Measurements from ENCODE around the gene HOXC5. TPM values are rescaled to one million over a fixed set of nuclear protein-coding genes. Genes with fewer than 3 reads are reported as not detected.

HOXC5 gene
- total RNA-seq, 3 donors from 2014 or later, result not detected

DNA sequence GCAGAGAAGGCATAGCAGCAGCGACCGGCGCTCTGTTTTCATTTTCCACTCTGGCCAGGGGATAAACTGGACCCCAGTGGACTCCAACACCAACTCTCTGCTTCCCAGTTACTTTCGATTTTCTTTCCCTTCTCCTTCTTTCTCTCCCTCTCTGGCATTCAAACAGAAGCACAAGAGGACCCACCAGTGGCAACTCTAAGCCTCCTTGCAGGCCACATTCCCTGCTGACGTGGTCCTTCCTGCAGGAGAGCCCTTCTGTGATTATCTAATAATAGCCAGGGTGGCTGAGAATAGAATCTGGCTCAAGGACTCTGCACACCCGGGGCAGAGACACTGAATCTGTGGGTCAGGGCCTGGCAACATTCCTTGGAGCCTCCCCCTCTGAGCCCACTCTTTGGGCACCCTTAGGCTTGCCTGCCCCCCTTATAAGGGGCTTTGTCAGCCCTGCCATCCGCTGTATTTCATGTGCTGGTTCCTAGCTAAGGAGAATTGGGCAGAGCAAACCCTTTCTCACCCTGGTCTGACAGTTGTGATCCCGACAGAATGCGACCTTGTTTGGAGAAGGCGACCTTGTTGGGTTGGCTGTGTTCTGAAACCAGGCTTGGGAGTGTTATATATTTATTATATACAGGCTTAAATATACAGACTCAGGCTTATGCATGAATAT lies 12.8 kb upstream of the HOXC5 start:
- DNase-seq (no peak), ATAC-seq (no peak)
- Histone ChIP-seq H3K4me1 (ENCODE audit: low read depth) (peaks cover 6% of the 10 kb centered on the region), H3K36me3 (ENCODE audit: low read depth) (no peaks in the 10 kb centered on the region), H3K4me3 (no peak overlapping the region), H3K9me3 (no peaks in the 10 kb centered on the region)
- TF ChIP-seq, protein P1, sequence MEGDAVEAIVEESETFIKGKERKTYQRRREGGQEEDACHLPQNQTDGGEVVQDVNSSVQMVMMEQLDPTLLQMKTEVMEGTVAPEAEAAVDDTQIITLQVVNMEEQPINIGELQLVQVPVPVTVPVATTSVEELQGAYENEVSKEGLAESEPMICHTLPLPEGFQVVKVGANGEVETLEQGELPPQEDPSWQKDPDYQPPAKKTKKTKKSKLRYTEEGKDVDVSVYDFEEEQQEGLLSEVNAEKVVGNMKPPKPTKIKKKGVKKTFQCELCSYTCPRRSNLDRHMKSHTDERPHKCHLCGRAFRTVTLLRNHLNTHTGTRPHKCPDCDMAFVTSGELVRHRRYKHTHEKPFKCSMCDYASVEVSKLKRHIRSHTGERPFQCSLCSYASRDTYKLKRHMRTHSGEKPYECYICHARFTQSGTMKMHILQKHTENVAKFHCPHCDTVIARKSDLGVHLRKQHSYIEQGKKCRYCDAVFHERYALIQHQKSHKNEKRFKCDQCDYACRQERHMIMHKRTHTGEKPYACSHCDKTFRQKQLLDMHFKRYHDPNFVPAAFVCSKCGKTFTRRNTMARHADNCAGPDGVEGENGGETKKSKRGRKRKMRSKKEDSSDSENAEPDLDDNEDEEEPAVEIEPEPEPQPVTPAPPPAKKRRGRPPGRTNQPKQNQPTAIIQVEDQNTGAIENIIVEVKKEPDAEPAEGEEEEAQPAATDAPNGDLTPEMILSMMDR (IDR thresholded peaks at IDR 0.05), result no peak
- intact Hi-C loops (cut with DNase I, micrococcal nuclease), result no loop called here

DNA sequence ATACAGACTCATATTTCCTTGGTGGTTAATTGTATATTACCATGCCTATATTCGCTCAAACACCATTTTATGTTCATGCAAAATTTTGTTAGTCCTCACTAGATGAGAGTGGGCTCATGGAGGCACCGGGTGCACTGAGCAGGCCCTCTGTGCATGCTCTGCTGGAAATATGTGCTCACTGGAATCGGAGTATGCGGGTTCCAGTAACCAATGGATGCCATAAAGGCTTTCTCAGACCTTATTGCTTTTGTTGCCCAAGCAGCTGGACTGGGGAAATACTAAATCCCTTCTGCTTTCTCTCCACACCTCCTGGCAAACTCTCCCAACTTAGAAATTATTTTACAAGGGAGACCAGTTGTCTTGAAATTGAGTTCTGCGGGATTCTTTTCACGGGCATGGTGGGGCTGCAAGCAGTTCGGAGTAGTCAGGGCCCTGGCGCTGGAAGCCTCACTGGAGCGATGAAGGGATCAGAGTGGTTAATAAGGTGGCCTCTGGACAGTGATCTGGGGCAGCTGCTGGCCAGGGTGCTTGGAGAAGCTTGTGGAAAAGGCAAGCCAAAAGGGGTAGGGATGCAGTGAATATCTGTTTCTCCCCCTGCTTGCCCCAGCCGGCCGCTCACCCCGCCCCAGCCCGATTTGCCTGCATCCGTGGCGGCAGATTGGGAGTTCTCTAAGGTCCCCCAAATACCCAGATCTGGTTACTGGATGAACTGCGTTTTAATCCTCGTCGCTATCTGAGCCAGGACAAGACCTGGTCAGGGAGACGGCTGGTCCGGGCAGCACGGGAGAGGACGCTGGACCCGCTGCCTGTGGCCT lies 12.1 kb upstream of the HOXC5 start:
- Histone ChIP-seq H3K36me3 (ENCODE audit: low read depth) (no peaks in the 10 kb centered on the region), H3K9me3 (no peaks in the 10 kb centered on the region), H3K4me3 (no peak overlapping the region), H3K4me1 (ENCODE audit: low read depth) (peaks cover 6% of the 10 kb centered on the region)
- DNase-seq, result no peak
- TF ChIP-seq, protein P1 (IDR thresholded peaks at IDR 0.05), result no peak
- intact Hi-C loops (cut with DNase I, micrococcal nuclease), result no loop called here
- ATAC-seq, result no peak

DNA sequence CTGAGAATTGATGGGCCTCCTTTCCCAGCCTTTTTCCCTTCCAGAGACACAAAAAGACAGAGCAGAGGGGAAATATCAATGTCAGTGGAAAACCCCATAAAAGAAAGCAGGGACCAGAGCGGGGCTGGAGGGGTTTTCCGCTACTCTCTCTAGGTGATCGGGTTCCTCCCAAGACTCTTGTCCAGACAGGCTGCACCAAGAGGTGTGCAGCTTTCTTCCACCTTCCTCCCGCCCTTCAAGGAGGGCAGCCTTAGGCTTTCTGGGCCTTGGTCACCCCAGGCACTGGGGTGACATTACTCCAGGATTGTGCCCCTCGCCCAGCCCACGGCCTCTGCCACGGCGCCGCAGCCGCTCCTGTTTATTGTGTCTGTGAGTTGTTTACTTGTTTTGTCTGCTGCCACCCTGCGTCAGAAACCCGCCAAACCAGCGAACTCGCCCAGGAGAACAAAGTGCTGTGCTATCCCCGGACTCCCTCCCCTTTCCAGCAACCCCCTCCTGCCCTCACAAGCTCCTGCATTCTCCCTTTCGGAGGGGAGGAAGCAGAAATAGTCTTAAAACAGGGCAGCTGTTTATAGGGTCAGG lies 11.3 kb upstream of the HOXC5 start:
- Histone ChIP-seq H3K36me3 (ENCODE audit: low read depth) (no peaks in the 10 kb centered on the region), H3K9me3 (no peaks in the 10 kb centered on the region), H3K4me1 (ENCODE audit: low read depth) (peaks cover 11% of the 10 kb centered on the region), H3K4me3 (no peak overlapping the region)
- TF ChIP-seq, protein P1 (IDR thresholded peaks at IDR 0.05), result no peak
- intact Hi-C loops (cut with DNase I, micrococcal nuclease), result no loop called here
- ATAC-seq, result no peak
- DNase-seq, result no peak

DNA sequence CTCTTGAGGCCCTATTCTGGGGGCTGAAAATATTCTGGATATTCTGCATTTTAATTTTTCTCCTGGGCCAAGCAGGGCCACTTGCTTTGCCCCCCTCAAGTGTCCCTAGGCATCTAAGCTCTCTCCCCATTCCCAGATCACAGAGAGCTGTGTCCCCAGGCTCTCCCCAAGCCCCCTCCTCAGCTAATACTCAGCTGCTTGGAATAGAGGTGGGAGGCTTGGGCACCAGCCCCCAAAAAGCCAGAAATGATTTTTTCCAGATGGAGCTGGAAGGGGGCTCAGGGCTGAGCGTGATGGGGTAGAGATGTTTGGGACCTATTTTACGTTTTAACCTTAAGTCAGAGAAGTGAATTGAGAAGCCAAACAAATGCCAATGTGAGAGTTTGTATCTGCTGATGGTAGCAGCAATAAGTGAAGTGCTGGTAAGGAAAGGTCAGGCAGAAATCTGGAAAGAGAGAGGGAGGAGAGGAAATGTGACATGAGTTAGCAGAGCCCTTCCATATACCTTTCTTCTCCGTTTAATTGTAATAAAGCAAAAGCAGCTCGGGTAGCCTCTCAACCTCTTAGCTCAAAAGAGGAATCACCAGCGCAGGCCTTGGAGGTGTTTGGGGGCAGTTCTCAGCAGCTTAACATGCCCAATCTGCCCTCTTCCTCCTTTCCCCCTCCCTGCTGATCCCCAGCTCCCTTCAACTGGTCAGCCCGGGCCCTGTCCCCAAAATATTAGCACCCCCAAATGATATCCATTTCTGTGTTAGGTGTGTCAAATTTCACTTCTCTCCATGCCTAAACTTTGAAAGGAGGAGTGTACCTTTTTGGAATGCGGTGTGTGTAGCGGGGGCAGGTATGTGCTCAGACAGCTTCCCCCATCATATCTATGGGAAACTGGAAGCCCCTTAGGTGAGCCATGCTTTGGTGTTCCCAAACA lies 9.6 kb upstream of the HOXC5 start:
- no peak overlapping the region for H3K4me3 ChIP-seq
- TF ChIP-seq, protein P1 (IDR thresholded peaks at IDR 0.05), result no peak
- no peaks in the 10 kb centered on the region for H3K36me3 ChIP-seq (ENCODE audit: low read depth)
- intact Hi-C loops (cut with DNase I, micrococcal nuclease), result no loop called here
- no peaks in the 10 kb centered on the region for H3K9me3 ChIP-seq
- ATAC-seq (no peak), DNase-seq (no peak)
- H3K4me1 ChIP-seq (ENCODE audit: low read depth), result peaks cover 7% of the 10 kb centered on the region

DNA sequence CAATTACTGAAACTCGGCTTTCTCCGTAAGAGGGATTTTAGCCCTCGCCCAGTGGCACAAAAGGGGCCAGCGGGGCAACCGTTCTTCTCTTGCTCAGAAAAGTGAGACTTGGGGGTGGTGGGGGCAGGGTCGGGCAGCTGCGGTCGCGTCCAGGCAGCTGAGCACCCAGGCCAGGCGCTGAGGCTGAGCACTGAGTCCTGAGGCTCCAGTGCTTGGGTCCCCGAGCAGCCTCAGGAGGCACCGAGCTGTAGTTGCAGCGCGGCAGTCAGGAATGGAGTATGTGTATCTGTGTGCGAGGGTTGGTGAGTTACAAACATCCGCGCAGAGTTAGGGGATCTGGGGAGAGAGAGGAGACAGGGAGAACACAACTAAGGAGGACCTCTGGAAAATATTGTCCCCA lies 8.7 kb upstream of the HOXC5 start:
- ATAC-seq, result no peak
- Histone ChIP-seq H3K9me3 (no peaks in the 10 kb centered on the region), H3K4me3 (no peak overlapping the region), H3K36me3 (ENCODE audit: low read depth) (no peaks in the 10 kb centered on the region), H3K4me1 (ENCODE audit: low read depth) (peaks cover 7% of the 10 kb centered on the region)
- no peak for DNase-seq
- TF ChIP-seq, protein P1 (IDR thresholded peaks at IDR 0.05), result no peak
- intact Hi-C loops (cut with DNase I, micrococcal nuclease), result no loop called here

Measured in mucosa of descending colon (tissue), 3 donors.